Hepatocyte (in vitro differentiated cells): ENCODE results near the gene INTS2.

Source experiments
- CTCF ChIP-seq: fragments of 200-600 bp; sonication (generic); IDR thresholded peaks from 2 replicates; pipeline ENCODE4 v1.5.1; 2016; ENCODE audit warnings: antibody characterized with exemption, mild to moderate bottlenecking; ENCODE audit not compliant: poor library complexity
- EZH2 ChIP-seq: fragments of 200-600 bp; sonication (generic); IDR thresholded peaks from 2 replicates; pipeline ENCODE4 v1.6.1; 2016; ENCODE audit warnings: antibody characterized with exemption, mild to moderate bottlenecking, borderline replicate concordance
- EZH2phosphoT487 ChIP-seq: fragments of 200-600 bp; sonication (generic); IDR thresholded peaks from one replicate; pipeline ENCODE4 v1.6.1; 2018; ENCODE audit warnings: antibody characterized with exemption, mild to moderate bottlenecking, low read depth, moderate library complexity; ENCODE audit not compliant: unreplicated experiment, severe bottlenecking

- TF ChIP-seq CTCF: no peak
- no peak for TF ChIP-seq EZH2
- no peak for TF ChIP-seq EZH2phosphoT487
Observed at GRCh38 chr17:61872099-61872498, 55.7 kb downstream of the INTS2 start.
